Measurements from ENCODE around the gene ELAPOR1.
"Not testable (repeated sequence)": the region's sequence is repeated elsewhere in the genome, so short reads cannot be mapped to it uniquely, and the experiment has no call there.

Gene ELAPOR1

DNA sequence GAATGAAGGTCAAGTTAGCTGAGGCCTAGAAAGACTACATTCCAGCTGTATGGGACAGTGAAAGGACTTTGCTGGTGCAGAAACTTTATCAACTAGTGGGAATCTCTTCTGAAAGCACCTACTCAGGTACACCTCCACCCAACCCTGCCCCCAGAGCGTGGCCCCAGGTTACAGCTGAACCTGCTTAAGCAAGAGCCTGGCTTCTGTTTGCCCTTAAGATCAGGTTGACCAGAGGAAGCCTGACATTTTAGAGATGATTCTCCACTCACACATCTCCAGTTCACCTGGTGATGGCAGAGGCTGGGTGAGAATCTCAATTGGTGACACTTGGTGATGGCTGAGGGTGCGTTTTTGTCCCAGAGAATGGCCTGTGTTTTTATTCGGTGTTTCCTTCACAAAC lies 24.0 kb downstream of the ELAPOR1 start:
- DNase-seq: no peak

DNA sequence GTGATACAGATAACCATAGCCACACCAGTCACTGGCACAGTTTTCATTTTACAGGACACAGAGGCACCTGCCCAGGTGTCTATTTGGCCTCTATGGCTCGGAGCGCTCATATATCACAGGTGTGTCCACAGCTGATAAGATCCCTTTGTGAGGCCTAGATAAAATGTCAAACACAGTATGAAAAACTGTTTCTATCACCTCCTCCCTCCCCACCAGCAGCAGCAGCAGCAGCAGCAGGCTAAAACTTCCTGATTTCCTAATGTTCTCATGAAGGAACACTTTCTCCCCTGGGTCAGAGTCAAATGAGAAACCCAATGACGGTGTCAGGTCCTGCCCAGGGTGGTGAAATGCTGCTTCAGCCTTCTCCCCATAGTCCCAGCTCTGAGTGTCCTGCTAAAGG lies 24.4 kb downstream of the ELAPOR1 start:
- no peak for DNase-seq

DNA sequence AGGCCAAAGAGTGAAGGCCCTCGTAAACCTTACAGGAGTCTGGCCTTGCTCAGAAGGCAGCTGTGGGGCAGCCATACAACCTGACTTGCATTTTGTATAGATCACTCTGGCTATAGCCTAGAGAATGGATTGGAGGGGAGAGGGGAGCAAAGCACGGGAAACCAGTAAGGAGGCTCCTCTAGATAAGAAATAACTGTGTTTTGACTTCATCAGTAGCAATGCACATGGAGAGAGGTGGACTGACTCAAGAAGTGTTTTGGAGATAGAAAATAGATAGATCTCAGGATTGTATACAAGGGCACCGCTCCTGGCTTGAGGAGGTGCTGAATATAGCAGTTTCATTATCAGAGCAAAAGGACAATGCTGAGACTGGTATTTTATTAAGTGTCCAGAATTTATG lies 26.5 kb downstream of the ELAPOR1 start:
- DNase-seq: no peak

DNA sequence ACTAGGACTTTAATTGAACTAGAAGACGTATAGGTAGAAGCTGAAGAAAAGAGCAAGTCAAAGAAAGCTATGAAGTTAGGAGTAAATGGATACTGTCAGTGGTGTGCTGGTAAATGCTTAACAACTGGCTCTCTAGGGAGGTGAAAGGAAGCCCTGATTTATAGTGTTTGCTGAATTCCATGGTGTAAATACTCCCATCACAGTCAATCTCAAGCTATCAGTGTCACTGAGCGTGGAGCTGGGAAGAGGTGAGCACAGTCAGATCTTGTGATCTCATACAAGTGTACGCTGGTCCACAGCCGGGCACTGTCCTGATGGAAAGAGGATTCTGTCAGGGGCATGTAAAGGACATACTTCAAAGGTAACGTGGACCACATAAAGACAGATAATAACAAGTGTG lies 28.3 kb downstream of the ELAPOR1 start:
- DNase-seq: no peak

DNA sequence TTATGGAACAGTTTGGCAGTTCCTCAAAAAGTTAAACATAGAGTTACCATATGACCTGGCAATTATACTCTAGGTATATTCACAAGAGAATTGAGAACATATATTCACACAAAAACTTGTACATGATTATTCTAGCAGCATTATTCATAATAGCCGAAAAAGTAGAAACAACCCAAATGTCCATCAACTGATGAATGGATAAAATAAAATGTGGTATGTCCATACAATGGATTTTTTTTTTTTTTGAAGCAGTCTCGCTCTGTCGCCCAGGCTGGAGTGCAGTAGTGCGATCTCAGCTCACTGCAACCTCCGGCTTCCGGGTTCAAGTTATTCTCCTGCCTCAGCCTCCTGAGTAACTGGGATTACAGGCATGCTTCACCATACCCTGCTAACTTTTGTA lies 28.8 kb downstream of the ELAPOR1 start:
- not testable (repeated sequence) for DNase-seq

DNA sequence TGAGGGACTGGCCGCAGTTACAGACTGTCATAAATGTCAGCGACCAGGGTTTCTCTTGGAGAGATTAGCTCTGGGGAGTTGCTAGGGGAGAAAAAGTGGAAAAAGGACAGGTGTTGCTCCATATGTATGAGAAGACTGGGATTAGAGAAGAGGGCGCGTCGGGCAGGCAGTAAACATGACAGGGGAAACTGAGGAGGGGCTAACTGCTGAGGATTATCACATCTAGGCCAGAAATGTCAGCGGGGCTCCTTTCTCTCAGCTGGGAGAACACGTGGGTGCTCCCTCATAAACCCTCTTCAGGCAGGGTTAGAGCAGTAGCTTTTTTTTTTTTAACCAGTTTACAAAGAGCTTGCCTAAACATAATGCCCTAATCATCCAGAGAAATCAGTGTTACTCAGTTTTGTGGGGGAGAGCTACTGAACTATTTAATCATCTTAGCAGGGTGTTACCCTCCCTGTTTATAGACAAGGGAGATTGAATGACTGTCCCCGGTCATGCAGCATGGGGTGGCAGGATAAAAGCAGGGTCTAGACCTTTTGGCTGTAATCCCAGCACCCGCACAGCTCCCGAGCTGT lies 35.2 kb downstream of the ELAPOR1 start:
- DNase-seq: no peak

DNA sequence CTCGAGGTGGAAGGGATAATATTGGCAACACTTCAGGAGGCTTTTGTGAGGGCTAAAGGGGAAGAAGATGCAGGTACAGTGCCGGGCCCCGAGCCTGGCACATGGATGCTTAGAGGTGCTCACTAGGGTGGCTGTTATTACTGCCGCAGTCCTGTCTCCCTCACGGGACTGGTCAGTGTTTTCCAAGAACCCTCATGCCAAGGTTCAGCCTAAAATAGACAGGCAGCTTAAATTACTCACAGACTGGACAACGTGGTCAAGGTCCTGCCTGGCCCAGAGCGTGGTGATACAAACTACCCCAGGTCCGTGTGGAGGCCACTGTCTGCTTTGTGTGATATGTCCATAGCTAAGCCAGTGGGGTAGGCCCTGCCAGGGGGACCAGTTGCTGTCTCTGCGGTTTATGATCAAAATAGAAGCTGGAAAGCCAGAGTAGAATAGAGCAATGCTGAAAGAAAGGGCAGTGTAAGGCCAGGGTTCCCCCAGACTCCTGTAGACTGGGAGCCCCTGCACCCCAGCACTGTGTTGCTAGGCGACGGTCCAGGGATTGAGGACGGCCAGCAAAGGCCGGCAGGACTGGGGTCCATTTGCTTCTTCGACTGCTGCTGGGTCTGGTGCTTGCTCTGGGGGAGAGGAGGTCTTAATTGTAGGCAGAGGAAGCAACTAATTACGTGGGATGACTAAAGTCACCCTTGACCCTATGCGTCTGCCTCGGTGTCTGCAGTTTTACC lies 36.1 kb downstream of the ELAPOR1 start:
- no peak for DNase-seq

DNA sequence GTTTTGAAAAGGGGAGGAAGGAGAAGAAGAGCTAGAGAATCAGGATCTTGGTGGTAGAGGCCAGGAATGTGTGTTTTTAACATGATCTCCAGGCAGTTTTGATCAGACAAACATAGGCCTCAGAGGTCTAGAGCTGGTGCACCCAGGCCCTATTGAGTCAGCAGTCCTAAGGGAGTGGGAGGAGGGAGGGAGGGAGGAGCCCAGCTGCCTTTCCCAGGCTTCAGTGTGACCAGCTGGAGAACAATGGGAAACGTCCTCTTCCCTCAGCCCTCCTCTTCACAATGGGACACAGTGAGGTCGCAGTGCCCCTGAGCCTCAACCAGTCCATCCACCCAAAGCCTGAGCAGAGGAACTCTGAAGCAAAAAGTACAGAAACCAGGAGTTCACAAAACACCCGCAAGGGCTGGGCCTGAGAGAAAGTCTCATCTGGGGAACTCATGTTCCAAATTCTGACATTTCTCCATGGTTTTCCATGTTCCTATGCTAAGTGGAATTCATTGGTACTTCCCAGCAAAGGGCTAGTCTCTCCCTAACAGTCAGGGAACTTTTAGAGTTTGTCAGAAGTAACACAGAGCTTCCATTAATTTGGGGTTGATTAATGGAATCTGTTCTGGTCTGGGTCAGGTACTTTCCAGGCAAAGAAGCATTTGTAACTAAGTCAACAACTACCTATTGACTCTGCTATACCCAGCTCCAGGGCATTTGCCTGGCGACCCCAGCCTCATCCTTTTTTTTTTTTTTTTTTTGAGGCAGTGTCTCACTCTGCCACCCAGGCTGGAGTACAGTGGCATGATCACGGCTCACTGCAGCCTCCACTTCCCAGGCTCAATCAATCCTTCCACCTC lies 37.5 kb downstream of the ELAPOR1 start:
- peak; percentile 72 for DNase-seq

DNA sequence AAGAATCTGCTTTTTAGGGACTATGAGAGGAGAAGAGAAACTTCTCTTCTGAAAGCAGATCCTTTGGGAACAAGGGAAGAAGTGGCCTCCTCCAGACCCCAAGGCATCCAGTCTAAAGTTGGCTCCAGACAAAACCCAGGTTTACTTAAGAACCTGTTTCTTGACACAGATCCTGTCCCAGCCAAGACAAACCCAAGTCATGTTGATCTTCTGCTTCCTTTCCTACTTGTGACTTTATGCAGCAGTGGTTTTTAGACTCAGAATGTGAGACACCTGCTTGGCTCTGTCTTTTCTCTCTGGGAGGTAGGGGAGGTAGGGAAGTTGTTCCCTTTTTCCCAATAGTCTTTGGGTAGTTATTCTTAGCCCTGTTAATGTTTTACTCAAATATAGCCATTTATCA lies 38.3 kb downstream of the ELAPOR1 start:
- DNase-seq: no peak

DNA sequence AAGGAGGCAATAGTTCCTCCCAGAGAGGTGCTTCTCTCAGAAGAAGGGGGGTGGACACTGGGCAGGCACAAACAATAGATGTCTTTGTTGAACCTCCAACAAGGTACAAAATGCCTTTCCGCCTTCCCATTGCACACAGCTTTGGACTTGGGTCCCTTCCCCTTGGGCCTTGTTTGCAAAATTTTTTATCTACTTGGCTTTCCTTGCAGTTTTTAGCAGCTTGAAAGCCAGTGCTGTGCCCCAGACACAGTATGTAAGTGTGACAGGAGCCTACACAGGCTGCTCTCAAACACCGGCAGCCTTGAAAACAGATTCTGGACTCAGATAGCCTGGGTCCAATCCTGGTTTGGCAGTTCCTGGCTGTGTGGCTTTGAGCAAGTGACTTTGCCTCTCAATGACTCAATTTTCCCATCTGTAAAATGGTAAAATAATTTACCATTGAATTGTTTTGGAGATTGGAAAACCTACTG lies 43.0 kb downstream of the ELAPOR1 start:
- no peak for DNase-seq

DNA sequence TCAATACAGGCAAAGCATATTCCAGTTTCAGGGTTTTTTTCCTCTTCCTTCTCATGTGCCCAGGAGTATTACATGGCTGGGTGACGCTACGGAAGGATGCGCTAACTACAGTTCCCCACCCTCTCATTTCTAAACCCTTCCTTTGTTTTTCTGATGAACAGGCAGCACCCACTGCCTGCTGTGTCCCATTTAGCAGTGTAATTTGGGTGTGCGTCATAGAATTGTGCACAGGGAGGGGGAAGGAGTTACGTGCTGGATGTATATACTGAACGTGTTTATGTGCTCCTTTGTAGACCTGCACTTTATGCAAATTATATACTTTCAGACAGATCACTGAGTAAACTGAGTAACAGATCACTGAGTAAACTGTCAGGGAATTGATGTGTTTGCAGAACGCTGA lies 44.5 kb downstream of the ELAPOR1 start:
- no peak for DNase-seq

DNA sequence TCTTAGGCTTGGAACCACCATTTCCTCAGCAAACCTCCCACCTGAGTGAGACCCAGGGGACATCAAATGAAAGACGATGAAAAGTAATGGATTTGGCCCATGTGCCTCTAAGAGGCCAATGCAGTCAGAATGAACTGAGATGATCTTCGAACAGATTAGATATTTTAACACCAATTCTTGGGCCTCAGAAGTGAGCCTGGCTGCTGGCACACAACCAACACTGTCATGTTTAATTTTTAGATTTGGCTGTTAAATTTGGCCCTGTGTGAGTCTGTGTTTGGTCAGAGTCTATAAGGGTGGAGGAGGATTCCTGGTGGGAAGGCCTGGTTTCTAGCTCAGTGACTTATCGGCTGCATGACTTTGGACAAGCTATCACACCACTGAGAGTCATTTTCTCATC lies 45.4 kb downstream of the ELAPOR1 start:
- DNase-seq: no peak

DNA sequence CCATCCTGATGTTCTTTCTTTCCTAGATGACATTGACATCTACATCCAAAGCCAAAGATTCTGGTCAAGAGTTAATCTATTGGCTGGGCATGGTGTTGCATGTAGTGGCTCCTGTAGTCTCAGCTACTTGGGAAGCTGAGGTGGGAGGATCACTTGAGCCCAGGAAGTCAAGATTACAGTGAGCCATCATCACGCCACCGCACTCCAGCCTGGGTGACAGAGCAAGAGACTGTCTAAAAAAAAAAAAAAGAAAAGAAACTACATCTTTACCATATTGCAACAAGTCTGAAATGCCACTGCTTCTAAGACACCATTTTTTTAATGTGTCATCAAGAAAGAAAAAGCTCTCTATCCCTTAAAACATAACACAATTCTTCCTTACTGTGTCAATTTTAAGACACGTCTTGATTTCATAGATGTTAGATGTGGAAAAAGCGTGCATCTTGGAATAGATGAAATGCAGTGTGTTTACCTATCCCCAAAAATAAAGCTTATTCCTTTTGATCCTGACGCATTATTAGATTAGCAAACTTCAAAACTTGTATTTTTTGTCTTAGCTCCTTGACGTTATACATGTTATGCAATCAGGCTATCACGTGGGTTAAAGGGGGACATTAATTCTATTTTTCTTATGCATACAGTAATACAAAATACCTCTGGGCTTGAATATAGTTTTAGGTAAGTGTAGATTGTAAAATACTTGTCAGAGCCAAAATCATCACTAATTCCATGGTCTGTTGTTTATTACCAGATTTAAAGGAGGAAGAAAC lies 46.3 kb downstream of the ELAPOR1 start:
- DNase-seq: no peak

DNA sequence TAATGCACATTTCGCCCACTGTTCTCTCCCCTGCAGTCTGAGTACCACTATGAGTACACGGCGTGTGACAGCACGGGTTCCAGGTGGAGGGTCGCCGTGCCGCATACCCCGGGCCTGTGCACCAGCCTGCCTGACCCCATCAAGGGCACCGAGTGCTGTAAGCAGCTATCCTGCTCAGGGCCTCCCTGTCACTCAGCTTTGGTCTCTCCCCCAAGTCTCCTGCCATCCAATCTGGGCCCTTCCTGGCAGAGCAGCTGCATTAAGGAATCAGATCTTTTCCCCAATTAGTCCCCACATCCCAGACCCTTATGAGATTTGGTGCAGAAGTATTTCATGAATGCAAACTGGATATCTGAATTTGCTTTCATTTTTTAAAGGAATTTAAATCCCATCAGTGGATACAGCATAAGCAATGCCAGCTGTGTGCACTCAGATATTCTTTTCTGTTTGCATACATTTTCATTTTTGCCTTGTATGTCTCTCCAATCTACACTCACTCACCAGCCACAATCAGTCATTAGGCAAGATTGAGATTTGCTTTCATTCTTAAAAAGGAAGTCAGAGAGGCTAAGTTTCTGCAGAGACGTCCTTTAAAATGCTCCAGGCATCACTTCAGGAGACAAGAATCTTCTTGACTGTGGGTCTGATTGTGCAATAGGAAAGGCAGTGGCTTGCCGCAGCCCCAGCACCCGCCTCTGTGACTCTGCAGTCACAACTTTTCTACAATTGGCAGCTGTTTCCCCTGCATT lies 48.1 kb downstream of the ELAPOR1 start:
- DNase-seq: peak; percentile 93

DNA sequence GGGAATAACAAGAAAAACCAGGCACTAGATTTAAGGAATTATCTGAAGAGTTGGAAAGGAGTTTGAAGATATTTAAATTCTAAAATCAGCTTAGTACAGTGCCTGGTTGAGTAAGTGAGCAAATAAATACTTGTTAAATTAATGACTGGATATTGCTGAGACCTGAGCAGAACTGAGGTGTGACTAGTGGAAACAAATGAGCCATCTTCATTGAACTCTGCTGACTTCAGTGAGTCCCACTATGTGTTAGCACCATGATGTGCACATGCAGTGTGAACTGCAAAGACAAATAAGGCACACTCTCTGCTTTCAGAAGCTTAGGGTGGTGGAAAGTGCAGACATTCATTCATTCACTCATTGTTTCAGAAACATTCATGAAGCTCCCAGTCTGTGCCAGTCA lies 48.7 kb downstream of the ELAPOR1 start:
- DNase-seq: no peak

DNA sequence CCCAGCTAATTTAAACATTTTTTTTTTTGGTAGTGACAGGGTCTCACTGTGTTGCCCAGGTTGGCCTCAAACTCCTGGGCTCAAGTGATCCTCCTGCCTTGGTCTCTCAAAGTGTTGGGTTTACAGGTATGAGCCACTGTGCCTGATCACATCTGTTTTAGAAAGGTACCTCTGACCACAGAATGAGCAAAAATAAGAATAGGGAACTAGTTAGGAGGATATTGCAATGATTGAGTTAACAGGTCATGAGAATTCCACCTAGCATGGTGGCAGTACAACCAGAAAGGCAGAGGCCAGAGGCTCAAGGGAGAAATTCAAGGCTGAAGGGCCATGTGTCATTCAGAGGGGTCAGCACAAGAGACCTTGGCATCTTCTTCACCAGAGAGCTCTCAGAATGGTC lies 49.6 kb downstream of the ELAPOR1 start:
- no peak for DNase-seq
